Measurements from ENCODE around the gene NBEAL1.

- TF ChIP-seq CTCF (IDR thresholded peaks at IDR 0.05; ENCODE audit: low read depth, low read length): no peak
- no peak for TF ChIP-seq EZH2phosphoT487 (IDR thresholded peaks at IDR 0.05; ENCODE audit: low read depth)
Observed at GRCh38 chr2:203191961-203192360, 177.3 kb downstream of the NBEAL1 start.
